IPS DF 4.7 (cell line): Measurements from ENCODE around the gene RASGRF1.

ENCODE experiments used
- DNase-seq: peaks from one replicate; pipeline ENCODE4 v3.0.0-alpha.2; 2013; ENCODE audit warnings: low spot score; ENCODE audit errors: extremely low read depth

RASGRF1 gene

DNA sequence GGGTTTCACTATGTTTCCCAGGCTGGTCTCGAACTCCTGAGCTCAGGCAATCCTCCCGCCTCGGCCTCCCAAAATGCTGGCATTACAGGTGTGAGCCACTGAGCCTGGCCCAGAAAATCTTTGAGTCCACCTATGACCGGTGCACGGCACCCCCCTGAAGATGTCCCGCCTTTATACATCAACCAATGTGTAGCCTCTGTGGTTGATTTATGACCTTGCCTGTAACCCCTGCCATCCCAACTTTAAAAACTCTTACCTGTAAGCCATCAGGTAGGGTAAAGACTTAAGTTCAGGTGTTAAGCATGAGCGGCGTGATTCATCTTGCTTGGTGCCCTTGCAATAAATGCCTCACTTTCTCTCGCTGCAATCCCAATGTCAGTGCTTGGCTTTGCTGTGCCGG lies 131.2 kb downstream of the RASGRF1 start:
- no peak for DNase-seq

DNA sequence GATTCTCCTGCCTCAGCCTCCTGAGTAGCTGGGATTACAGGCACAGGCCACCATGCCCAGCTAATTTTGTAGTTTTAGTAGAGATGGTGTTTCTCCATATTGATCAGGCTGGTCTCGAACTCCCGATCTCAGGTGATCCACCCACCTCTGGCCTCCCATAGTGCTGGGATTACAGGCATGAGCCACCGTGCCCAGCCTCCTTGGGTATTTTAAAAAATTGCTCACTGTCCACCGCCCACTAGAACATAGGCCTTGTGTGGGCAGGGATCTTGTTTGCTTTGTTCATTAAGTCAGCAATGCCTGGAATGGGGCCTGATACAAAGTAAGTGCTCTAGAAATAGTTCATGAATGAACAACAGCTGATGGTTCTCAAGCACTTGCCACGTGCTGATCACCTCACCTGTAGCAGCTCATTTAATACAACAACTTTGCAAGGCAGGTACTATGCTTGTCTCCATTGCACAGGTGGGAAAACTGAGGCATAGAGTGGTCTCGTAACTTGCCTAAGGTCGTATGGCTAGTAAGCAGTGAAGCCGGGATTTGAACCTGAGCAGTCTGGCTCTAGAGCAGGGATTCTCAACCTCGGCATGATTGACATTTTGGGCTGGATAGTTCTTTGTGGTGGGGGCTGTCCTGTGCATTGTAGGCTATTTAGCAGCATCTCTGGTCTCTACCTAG lies 133.0 kb downstream of the RASGRF1 start:
- no peak for DNase-seq

DNA sequence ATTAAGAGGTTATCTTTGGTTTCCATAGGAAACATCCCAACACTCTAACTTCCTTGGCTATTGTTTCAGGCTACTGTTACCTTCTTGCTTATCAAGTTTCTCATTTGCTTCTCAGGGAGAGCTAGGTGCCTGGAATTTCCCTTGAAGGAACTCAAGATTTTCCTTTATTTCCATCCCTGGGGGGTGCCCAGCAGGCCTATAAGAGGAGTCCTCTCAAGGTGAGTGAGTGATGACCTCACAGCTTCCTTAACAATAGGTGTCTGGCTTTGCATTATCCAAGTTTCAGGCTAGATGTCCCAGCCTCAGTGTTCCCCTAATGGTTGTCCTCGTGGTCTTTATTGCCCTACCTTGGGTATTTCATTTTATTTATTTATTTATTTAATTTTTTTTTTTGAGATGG lies 133.6 kb downstream of the RASGRF1 start:
- DNase-seq = no peak

DNA sequence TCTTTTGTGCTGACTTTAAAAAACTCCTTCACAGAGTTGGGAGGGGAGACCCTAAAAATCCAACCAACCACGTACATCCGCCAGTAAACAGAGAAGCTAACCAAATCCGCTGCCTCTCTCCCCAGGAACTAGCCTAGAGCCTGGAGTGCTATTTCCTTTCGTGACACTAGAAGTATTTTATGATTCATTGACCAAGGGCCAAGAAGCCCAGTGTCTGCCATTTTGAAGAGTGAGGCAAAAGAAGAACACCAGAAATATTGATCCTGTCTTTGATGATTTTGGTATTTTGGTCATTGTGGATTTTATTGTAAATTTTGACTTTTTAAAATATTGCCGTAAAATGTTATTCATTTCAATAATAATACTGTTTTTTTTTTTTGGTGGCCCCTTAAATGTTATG lies 135.2 kb downstream of the RASGRF1 start:
- no peak for DNase-seq

GRCh38 chr15:78951841-78952238 lies 138.7 kb downstream of the RASGRF1 start:
- no peak for DNase-seq

- no peak for DNase-seq
Observed at GRCh38 chr15:78950902-78951840, 139.4 kb downstream of the RASGRF1 start.

DNA sequence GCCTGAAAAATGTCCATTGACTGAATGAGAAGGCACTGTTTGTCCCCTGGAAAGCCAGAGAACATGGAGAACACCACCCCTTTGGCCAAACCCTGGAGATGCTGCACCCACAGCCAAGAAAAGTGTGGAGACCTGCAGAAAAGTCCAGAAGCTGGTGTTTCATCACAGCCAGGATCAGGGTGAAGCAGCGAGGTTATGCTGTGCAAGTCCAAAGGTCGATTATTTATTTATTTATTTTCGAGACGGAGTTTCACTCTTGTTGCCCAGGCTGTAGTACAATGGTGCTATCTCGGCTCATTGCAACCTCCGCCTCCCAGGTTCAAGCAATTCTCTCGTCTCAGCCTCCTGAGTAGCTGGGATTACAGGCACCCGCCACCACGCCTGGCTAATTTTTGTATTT lies 140.2 kb downstream of the RASGRF1 start:
- DNase-seq = no peak

GRCh38 chr15:78949461-78949860 lies 141.1 kb downstream of the RASGRF1 start:
- DNase-seq = no peak

GRCh38 chr15:78947506-78947905 lies 143.1 kb downstream of the RASGRF1 start:
- DNase-seq = no peak

- no peak for DNase-seq
Observed at GRCh38 chr15:78946493-78946892, 144.1 kb downstream of the RASGRF1 start.

DNA sequence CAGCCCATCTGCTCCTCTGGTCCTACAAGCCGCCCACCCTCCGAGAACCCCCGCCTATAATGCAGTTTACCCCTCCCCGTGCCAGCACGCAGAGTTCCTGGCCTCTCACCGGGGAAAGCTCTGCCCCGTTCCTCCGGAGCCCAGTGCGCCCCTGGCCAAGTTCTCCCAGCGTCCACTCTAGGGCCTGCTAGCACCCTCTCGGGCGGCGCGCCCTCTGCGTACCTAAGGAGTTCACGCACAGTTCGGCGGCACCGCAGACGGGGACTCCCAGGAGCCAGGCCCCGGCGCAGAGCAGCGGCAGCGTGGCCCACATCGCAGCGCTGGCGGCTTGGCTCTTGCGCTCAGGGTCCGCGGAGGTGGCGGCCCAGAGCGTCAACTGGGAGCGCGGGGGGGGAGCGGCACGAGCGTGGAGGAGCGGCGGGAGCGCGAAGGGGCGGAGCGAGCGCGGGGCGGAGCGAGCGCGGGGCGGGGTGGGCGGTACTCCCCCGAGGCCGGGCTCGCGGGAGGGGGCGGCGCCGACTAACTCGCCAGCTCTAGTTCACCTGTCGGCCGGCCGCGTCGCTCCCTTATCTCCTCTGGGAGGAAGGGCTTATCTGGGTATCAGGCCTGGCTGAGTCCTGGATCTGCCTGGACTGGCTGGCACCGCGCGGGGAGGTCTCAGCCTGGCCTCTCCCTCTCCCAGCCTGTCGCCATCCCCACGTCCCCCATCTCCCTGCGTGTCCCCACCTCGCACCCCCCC lies 145.7 kb downstream of the RASGRF1 start, which contains the start of gene CTSH:
Gene CTSH, minus strand, starts transcription at position 378 of the 739 bp plus-strand sequence. Its CDS starts 65 bp downstream, at position 313.
- no peak for DNase-seq

DNA sequence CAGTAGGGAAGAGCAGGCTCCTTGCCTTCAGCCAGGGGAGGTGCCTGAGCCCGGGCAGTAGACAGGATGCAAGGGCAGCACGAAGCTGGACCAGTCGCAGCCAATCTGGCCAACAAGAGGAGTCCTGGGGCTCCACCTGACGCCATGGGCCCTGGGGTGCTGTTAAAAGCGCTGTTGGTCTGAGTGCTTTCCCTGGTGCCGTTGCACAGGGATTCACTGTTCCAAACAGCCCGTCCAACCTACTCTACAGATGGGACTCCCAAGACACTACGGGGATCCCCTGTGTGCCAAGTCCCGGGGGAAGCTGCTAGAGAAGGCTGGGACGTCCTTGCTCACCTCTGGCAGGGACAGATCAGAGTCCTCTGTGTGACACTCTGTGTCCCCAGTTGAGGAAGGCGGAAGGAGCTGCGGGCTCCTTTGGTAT lies 146.4 kb downstream of the RASGRF1 start:
- no peak for DNase-seq

- DNase-seq = no peak
Observed at GRCh38 chr15:78943692-78944091, 146.9 kb downstream of the RASGRF1 start.

- no peak for DNase-seq
Observed at GRCh38 chr15:78942741-78943140, 147.8 kb downstream of the RASGRF1 start.

- DNase-seq = no peak
Observed at GRCh38 chr15:78938658-78939488, 151.7 kb downstream of the RASGRF1 start.

- DNase-seq = no peak
Observed at GRCh38 chr15:78937132-78937739, 153.3 kb downstream of the RASGRF1 start.

DNA sequence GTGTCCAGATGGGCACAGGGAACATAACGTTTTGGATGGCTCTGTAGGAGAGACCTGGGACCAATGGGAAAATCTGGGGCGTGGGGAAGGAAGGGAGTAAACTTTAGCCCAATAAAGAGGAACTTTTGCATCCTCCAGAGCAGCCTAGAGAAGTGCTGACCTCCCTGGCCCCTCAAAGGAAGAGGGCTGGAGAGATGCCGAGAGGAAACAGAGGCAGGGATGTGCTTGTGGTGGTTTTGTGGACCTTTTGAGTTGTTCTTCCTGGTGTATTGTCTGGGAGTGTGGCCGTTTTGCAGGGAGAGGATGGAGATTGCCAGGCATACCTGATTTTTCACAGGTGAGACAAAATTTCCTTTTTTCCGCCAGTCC lies 155.9 kb downstream of the RASGRF1 start:
- no peak for DNase-seq

DNA sequence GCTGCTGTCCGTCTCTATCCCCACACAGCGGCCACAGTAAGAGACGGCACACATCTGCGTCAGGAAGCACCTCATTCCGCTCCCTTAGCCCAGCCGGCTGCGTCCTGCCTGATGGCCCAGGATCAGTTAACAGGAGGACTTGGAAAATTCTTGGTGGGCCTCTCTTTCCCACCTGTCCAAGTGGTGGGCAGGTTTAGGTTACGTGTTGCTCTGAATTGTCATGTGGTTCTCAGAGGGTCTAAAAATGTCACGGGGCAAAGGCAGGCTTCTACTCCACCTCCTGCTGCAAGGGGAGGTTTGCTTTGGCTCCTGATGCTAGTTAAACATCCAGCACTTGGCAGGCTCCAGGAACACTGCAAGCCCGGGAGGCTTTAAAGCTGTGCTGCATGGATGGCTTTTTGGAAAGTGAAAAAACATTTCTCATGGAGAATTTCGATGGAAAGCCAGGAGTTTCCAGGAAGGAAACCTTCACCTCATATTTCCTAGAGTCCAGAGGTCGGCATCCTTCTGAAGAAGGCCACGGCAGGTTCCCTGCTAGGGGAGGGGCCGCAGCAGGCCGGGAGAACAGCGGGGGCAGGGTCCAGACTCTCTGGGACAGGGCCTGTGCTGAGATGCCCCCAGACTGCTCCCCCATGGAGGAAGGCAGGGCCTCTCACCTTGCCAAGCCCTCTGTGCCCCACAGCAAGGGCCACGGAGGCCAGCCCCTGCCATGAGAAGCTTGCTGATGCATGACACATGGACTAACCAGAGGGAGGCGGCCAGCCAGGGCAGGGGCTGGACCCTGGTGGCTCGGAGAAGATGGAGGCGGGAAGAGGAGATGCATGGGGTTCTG lies 156.5 kb downstream of the RASGRF1 start:
- no peak for DNase-seq

DNA sequence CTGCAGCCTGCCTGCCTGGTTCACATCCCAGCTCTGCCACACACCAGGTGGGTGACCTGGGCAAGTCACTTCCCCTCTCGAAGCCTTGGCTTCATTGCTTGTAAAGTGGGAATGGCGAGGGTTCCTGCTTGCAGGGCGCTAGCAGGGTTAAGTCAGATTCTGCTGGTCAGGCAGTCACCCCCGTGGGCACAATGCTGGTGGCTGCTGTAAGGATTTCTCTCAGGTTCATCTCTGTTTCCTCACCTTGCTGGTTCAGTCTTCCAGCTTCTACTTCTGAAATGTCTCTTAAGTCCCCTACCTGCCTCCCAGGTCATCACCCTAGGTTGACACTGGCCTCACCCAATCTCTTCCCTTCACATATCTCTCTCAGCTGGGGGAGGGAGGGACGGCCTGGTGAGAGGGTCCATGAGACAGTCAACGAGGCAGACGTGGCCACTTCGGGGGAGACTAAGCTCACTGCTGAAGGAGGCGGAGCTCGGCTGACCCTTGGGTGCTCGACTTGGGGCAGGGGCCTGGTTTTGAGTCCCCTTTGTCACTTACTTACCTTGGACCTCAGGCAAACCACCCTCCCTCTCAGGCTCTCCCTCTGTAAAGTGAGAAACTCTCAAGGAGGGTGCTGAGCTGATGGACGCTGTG lies 157.3 kb downstream of the RASGRF1 start:
- no peak for DNase-seq
